ENCODE results near the gene NTSR1.

The NTSR1 gene

GRCh38 chr20:62712606-62713005 lies 4.0 kb downstream of the NTSR1 start:
- H3K4me3 ChIP-seq (ENCODE audit: low read depth, low read length) = no peak overlapping the region
- TF ChIP-seq, protein P1, sequence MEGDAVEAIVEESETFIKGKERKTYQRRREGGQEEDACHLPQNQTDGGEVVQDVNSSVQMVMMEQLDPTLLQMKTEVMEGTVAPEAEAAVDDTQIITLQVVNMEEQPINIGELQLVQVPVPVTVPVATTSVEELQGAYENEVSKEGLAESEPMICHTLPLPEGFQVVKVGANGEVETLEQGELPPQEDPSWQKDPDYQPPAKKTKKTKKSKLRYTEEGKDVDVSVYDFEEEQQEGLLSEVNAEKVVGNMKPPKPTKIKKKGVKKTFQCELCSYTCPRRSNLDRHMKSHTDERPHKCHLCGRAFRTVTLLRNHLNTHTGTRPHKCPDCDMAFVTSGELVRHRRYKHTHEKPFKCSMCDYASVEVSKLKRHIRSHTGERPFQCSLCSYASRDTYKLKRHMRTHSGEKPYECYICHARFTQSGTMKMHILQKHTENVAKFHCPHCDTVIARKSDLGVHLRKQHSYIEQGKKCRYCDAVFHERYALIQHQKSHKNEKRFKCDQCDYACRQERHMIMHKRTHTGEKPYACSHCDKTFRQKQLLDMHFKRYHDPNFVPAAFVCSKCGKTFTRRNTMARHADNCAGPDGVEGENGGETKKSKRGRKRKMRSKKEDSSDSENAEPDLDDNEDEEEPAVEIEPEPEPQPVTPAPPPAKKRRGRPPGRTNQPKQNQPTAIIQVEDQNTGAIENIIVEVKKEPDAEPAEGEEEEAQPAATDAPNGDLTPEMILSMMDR (IDR thresholded peaks at IDR 0.05; ENCODE audit: borderline replicate concordance, insufficient read depth, low read depth, low read length) = no peak

DNA sequence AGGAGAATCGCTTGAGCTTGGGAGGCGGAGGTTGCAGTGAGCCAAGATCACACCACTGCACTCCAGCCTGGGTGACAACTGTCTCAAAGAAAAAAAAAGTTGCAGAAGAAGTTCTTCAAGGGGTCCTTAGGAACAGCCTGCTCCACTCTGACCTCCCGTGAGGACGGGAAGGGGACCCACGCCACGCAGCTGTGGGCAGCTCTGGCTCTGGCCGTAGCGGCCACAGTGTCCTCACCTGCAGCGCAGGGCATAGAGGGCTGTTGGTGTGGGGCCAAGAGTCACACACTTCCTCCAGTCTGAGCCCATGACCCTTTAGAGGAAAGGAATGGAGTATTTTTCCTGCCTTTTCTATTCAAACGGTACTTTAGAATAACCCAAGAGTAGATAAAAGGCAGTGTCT lies 5.4 kb downstream of the NTSR1 start:
- no peak overlapping the region for H3K4me3 ChIP-seq (ENCODE audit: low read depth, low read length)
- TF ChIP-seq, protein P1 (IDR thresholded peaks at IDR 0.05; ENCODE audit: borderline replicate concordance, insufficient read depth, low read depth, low read length) = no peak

GRCh38 chr20:62714799-62715198 lies 6.2 kb downstream of the NTSR1 start:
- H3K4me3 ChIP-seq (ENCODE audit: low read depth, low read length) = no peak overlapping the region
- TF ChIP-seq, protein P1 (IDR thresholded peaks at IDR 0.05; ENCODE audit: borderline replicate concordance, insufficient read depth, low read depth, low read length) = no peak

DNA sequence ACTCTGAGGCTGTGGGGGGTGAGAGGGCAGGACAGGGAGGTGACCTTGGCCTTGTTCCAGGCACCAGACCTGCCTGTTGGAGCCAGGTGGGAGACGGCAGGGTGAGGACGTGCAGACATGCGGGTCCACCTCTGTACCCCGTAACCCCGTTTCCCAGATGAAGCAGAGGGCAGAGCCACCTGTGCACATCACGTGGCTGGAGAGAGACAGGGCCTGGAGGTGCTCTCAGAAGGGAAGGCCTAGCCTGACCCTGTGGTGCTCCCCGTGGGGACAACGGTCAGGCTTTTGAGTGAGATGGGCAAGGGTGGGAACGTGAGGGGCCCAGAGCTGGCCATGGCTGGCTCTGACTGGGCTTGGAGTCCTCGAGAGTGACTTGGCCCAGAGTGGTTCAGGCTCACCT lies 6.6 kb downstream of the NTSR1 start:
- TF ChIP-seq, protein P1 (IDR thresholded peaks at IDR 0.05; ENCODE audit: borderline replicate concordance, insufficient read depth, low read depth, low read length) = no peak
- no peak overlapping the region for H3K4me3 ChIP-seq (ENCODE audit: low read depth, low read length)

DNA sequence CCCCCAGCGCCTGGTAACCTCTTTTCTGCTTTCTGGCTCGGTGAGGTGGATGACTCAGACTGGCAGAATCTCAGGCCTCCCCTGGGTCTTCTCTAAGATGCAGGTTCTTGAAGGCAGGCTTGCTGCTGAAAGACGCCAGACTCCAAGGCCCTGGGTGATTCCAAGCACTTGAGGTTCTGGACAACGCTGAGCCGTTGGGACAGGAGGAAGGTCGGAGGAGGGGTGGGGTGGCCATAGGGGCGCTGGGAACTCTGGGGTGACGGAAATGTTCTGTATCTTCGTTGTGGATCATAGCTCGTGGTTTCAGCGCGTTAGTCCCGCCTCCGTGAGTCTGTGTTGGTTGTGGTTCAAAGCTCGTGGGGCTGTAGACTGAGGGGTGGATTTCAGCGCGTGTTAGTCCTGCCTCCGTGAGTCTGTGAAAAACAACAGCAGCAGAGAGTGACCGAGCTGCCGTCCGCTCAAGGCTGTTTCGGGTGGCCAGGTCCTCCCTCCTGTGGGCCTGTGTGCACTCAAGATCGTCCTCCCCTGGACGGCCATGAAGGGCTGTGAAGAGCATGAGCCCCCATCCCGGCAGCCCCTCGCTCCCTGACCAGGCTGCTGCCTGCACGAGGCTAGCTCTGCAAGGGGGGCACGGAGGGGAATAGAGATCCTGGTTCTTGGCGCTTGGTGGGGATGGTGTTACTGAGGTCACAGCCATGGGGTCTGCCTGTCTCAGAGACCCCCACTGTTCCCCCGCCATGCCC lies 7.7 kb downstream of the NTSR1 start:
- H3K4me3 ChIP-seq (ENCODE audit: low read depth, low read length) = no peak overlapping the region
- TF ChIP-seq, protein P1 (IDR thresholded peaks at IDR 0.05; ENCODE audit: borderline replicate concordance, insufficient read depth, low read depth, low read length) = no peak

GRCh38 chr20:62716941-62717310 lies 8.3 kb downstream of the NTSR1 start:
- TF ChIP-seq, protein P1 (IDR thresholded peaks at IDR 0.05; ENCODE audit: borderline replicate concordance, insufficient read depth, low read depth, low read length) = no peak
- H3K4me3 ChIP-seq (ENCODE audit: low read depth, low read length) = no peak overlapping the region

DNA sequence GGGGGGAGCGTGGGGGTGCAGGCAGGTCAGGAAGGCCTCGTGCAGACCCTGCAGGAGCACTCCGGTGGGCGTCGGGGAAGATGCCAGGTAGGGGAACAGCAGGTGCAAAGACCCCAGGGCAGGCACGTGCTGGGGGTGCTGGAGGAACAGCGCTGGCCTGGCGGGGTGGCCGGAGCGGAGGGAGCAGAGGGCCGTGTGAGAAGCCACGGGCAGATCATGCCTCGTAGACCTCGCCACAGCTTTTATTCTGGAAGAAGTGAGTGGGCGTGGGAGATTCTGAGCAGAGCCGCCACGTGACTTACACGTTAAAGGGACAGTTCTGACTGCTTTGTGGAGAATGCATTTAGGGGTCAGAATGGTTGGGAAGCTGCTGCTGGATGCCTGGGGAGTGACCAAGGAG lies 9.3 kb downstream of the NTSR1 start:
- H3K4me3 ChIP-seq (ENCODE audit: low read depth, low read length) = no peak overlapping the region
- TF ChIP-seq, protein P1 (IDR thresholded peaks at IDR 0.05; ENCODE audit: borderline replicate concordance, insufficient read depth, low read depth, low read length) = no peak
